Esophagus squamous epithelium (tissue), 5 donors: ENCODE measurements around the gene DHCR24. TPM values are rescaled to one million over a fixed set of nuclear protein-coding genes. Genes with fewer than 3 reads are reported as not detected.

ENCODE experiments used
- DNase-seq: peaks from one replicate; lab custom pipeline; 2025; lab: John Stamatoyannopoulos, UW
- H3K27ac ChIP-seq, 4 donors: fragments of 200-600 bp; sonication (generic); one replicate each; pipeline ENCODE4 v1.5.1; 2016 to 2019; ENCODE audit warnings: mild to moderate bottlenecking in 1 of 4
- H3K27me3 ChIP-seq, 4 donors: fragments of 200-600 bp; sonication (generic); 1 replicate in 3 of 4; 2 replicates in 1 of 4; pipeline versions ENCODE4 v1.5.1 to v1.6.0; 2017 to 2021; ENCODE audit warnings: antibody characterized with exemption in 1 of 4
- H3K36me3 ChIP-seq, 3 donors: fragments of 200-600 bp; sonication (generic); one replicate each; pipeline ENCODE4 v1.5.1; 2016 to 2019
- H3K4me1 ChIP-seq, 3 donors: fragments of 200-600 bp; sonication (generic); one replicate each; pipeline ENCODE4 v1.5.1; 2017 to 2019
- H3K4me3 ChIP-seq, 4 donors: fragments of 200-600 bp; sonication (generic); 1 replicate in 3 of 4; 2 replicates in 1 of 4; pipeline ENCODE4 v1.5.1; 2016 to 2019; ENCODE audit warnings: mild to moderate bottlenecking in 2 of 4, moderate library complexity in 1 of 4
- H3K9me3 ChIP-seq, 3 donors: fragments of 200-600 bp; sonication (generic); one replicate each; pipeline ENCODE4 v1.5.1; 2016 to 2019
- POLR2A ChIP-seq, 4 donors: fragments of 450-650 bp; IDR thresholded peaks; one replicate each; pipeline ENCODE4 v1.6.1; 2017; ENCODE audit warnings: antibody characterized with exemption in 4 of 4, mild to moderate bottlenecking in 4 of 4, moderate library complexity in 3 of 4
- WGBS, 2 donors: methylation state at CpG; one replicate each; pipeline ENCODE4 v1.1.5; 2018; 5-methylcytosine and 5-hydroxymethylcytosine counted together
- intact Hi-C: fragments of 100-400 bp; cut with DNase I; formaldehyde crosslinking; loops from one replicate; pipeline ENCODE4 v1.15.0; 2022
- total RNA-seq, 4 donors: library from RNA; depleted of rRNA; stranded (reverse); fragments of >200 nt; gene quantifications; one replicate each; pipeline ENCODE4 v1.1.0, GENCODE V29; 2016
- TF ChIP-seq, protein P1 (sequence below), 6 experiments: fragments of 450-650 bp in 4 of 6; fragments of 200-600 bp in 2 of 6; sonication (generic) in 2 of 6; IDR thresholded peaks; one replicate each; pipeline ENCODE4 v1.5.1; 2016 to 2019; ENCODE audit warnings: antibody characterized with exemption in 6 of 6, mild to moderate bottlenecking in 4 of 6, moderate library complexity in 4 of 6
- donor health status: DM: yes; HTN: yes; CAD: no.

DHCR24 gene
- total RNA-seq, 4 donors from 2014 or later = 285 to 499 (median 340) TPM

DNA sequence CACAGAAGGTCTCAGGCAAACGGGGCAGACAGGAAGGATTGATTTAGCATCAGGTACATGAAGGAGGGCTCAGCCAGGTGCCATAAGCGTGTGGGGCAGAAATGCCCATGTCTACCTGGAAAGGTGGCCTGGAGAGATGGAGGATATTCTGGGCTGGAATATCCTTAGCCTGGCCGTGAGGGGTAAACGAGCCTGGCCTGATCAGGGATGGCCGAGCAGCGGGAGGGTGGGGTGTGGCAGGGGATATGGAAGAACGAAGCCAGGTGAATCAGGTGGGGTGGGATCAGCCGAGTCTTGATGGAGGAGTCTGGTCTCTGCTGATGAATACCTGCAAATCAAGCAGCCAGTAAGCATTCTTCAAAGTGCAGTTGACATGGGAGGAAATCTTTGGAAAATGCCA is 50.4 kb downstream of the DHCR24 start:
- DNase-seq = no peak
- WGBS, 2 donors = 80 to 85% methylated on average over 8 of the region's 8 CpGs
- Histone ChIP-seq H3K4me1 (peaks cover 0 to 10% (median 6%) of the 10 kb centered on the region in 3 donors), H3K4me3 (no peak overlapping the region), H3K27ac (no peak overlapping the region), H3K27me3 (no peaks in the 10 kb centered on the region), H3K9me3 (peaks cover 0 to 2% (median 0%) of the 10 kb centered on the region in 3 donors), H3K36me3 (peaks cover 0 to 3% (median 0%) of the 10 kb centered on the region in 3 donors)
- TF ChIP-seq POLR2A (IDR thresholded peaks at IDR 0.05) = no peak
- TF ChIP-seq, protein P1, sequence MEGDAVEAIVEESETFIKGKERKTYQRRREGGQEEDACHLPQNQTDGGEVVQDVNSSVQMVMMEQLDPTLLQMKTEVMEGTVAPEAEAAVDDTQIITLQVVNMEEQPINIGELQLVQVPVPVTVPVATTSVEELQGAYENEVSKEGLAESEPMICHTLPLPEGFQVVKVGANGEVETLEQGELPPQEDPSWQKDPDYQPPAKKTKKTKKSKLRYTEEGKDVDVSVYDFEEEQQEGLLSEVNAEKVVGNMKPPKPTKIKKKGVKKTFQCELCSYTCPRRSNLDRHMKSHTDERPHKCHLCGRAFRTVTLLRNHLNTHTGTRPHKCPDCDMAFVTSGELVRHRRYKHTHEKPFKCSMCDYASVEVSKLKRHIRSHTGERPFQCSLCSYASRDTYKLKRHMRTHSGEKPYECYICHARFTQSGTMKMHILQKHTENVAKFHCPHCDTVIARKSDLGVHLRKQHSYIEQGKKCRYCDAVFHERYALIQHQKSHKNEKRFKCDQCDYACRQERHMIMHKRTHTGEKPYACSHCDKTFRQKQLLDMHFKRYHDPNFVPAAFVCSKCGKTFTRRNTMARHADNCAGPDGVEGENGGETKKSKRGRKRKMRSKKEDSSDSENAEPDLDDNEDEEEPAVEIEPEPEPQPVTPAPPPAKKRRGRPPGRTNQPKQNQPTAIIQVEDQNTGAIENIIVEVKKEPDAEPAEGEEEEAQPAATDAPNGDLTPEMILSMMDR (IDR thresholded peaks at IDR 0.05) = no peak
- intact Hi-C loops = no loop called here

- Histone ChIP-seq H3K9me3 (peaks cover 0 to 9% (median under 1%) of the 10 kb centered on the region in 3 donors), H3K27me3 (no peaks in the 10 kb centered on the region), H3K27ac (no peak overlapping the region), H3K4me3 (no peak overlapping the region), H3K4me1 (peaks cover 0 to 10% (median 6%) of the 10 kb centered on the region in 3 donors), H3K36me3 (peaks cover 0 to 7% (median 0%) of the 10 kb centered on the region in 3 donors)
- intact Hi-C loops = no loop called here
- no peak for DNase-seq
- TF ChIP-seq POLR2A (IDR thresholded peaks at IDR 0.05) = no peak
- TF ChIP-seq, protein P1 (IDR thresholded peaks at IDR 0.05) = no peak
- 44 to 58% methylated on average over 4 of the region's 5 CpGs for WGBS, 2 donors
Observed at GRCh38 chr1:54835970-54836369, 51.0 kb downstream of the DHCR24 start.

GRCh38 chr1:54835131-54835898 is 51.7 kb downstream of the DHCR24 start:
- 76 to 77% methylated on average over 1 to 6 of the region's 6 CpGs for WGBS, 2 donors
- H3K4me3 ChIP-seq = no peak overlapping the region
- DNase-seq = no peak
- peaks cover 0 to 7% (median 0%) of the 10 kb centered on the region in 3 donors for H3K36me3 ChIP-seq
- TF ChIP-seq, protein P1 (IDR thresholded peaks at IDR 0.05) = no peak
- no peak for TF ChIP-seq POLR2A (IDR thresholded peaks at IDR 0.05)
- H3K9me3 ChIP-seq = peaks cover 0 to 10% (median 4%) of the 10 kb centered on the region in 3 donors
- H3K4me1 ChIP-seq = peaks cover 0 to 9% (median 6%) of the 10 kb centered on the region in 3 donors
- H3K27me3 ChIP-seq = no peaks in the 10 kb centered on the region
- intact Hi-C loops = no loop called here
- no peak overlapping the region for H3K27ac ChIP-seq

DNA sequence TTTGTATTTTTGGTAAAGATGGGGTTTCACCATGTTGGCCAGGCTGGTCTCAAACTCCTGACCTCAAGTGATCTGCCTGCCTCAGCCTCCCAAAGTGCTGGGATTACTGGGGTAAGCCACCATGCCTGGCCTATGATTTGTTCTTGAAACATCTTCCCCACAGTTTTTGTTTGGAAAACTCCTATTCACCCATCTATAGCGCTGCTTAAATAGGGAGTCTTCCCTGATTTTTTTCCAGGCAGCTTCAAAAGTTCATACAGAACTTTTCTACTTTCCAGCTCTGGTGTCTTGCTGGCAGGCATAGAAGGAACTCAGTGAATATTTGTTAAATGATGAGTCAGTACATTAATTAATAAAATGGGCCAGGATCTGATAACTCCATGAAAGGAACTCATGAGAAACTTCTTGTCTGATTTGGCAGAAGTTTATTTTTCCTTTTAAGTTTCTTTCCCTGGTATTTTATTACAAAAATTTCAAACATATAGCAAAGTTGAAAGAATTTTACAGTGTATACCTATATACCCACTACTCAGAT is 52.9 kb downstream of the DHCR24 start:
- 52 to 54% methylated on average over 1 of the region's 1 CpG for WGBS, 2 donors
- intact Hi-C loops = no loop called here
- H3K4me1 ChIP-seq = no peaks in the 10 kb centered on the region
- no peaks in the 10 kb centered on the region for H3K27me3 ChIP-seq
- DNase-seq = no peak
- H3K9me3 ChIP-seq = peaks cover 0 to 10% (median 4%) of the 10 kb centered on the region in 3 donors
- TF ChIP-seq POLR2A (IDR thresholded peaks at IDR 0.05) = no peak
- TF ChIP-seq, protein P1 (IDR thresholded peaks at IDR 0.05) = no peak
- no peak overlapping the region for H3K4me3 ChIP-seq
- H3K27ac ChIP-seq = no peak overlapping the region
- H3K36me3 ChIP-seq = peaks cover 0 to 7% (median 0%) of the 10 kb centered on the region in 3 donors

GRCh38 chr1:54833121-54833520 is 53.9 kb downstream of the DHCR24 start:
- H3K27ac ChIP-seq = no peak overlapping the region
- peaks cover 0 to 14% (median 7%) of the 10 kb centered on the region in 3 donors for H3K9me3 ChIP-seq
- H3K4me3 ChIP-seq = no peak overlapping the region
- no peak for TF ChIP-seq POLR2A (IDR thresholded peaks at IDR 0.05)
- TF ChIP-seq, protein P1 (IDR thresholded peaks at IDR 0.05) = no peak
- no peak for DNase-seq
- no peaks in the 10 kb centered on the region for H3K4me1 ChIP-seq
- H3K36me3 ChIP-seq = peaks cover 0 to 7% (median 0%) of the 10 kb centered on the region in 3 donors
- no peaks in the 10 kb centered on the region for H3K27me3 ChIP-seq
- WGBS, 2 donors = 83 to 93% methylated on average over 9 of the region's 9 CpGs
- intact Hi-C loops = no loop called here
